AG09319 (cell line): ENCODE results near the gene GALNT9.
"Not testable (repeated sequence)": the region's sequence is repeated elsewhere in the genome, so short reads cannot be mapped to it uniquely, and the experiment has no call there.

Experiments
- DNase-seq: peaks from one replicate; pipeline ENCODE4 v3.0.0-alpha.2; 2010; ENCODE audit warnings: low read depth; ENCODE audit errors: extremely low read depth
- TF ChIP-seq, protein P1 (sequence below): IDR thresholded peaks from 2 replicates; pipeline ENCODE4 v1.5.1; 2011; ENCODE audit warnings: low read depth, mild to moderate bottlenecking, inconsistent platforms, low read length, moderate library complexity

GALNT9 gene

DNA sequence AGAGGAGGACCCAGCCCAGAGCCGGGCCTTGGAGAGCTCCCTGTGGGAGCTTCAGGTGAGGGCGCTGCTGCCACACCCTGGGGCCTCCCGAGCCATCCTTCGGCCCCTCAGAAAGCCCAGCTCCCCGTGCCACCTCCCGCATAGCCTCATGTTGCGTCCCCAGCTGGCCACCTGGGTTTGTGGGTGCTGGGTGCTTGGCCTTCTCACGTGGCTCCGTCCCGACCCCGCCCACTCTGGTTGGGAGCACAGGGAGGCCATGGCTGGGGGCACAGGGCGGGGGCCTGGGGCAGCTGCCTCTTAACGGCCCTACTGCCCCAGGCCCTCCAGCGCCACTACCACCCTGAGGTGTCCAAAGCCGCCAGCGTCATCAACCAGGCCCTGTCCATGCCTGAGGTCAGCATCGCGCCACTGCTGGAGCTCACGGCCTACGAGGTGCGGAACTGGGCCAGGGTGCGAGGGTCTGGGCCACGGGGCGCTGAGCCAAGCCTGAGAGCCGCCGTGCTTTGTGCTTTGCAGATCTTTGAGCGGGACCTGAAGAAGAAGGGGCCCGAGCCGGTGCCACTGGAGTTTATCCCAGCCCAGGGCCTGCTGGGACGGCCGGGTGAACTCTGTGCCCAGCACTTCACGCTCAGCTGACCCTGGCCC, 177.5 kb downstream of the GALNT9 start:
- TF ChIP-seq, protein P1, sequence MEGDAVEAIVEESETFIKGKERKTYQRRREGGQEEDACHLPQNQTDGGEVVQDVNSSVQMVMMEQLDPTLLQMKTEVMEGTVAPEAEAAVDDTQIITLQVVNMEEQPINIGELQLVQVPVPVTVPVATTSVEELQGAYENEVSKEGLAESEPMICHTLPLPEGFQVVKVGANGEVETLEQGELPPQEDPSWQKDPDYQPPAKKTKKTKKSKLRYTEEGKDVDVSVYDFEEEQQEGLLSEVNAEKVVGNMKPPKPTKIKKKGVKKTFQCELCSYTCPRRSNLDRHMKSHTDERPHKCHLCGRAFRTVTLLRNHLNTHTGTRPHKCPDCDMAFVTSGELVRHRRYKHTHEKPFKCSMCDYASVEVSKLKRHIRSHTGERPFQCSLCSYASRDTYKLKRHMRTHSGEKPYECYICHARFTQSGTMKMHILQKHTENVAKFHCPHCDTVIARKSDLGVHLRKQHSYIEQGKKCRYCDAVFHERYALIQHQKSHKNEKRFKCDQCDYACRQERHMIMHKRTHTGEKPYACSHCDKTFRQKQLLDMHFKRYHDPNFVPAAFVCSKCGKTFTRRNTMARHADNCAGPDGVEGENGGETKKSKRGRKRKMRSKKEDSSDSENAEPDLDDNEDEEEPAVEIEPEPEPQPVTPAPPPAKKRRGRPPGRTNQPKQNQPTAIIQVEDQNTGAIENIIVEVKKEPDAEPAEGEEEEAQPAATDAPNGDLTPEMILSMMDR: no peak
- no peak for DNase-seq

DNA sequence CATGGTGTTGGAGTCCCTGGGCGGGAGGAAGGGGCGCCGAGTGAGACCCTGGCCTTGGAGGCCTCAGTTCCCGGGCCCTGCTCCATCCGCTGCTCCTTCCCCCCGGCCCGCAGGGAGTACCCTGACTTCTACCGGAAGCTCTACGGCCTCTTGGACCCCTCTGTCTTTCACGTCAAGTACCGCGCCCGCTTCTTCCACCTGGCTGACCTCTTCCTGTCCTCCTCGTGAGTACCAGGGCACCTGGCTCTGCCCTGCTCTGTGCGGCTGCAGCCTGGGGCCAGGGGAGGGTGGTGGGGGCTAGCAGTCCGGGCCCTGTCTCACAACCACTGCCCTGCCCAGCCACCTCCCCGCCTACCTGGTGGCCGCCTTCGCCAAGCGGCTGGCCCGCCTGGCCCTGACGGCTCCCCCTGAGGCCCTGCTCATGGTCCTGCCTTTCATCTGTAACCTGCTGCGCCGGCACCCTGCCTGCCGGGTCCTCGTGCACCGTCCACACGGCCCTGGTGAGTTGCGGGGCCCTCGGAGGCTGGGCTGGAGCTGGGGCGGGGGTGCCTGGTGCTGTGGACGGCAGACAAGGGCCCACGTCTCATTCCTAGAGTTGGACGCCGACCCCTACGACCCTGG, 178.1 kb downstream of the GALNT9 start:
- TF ChIP-seq, protein P1: no peak

DNA sequence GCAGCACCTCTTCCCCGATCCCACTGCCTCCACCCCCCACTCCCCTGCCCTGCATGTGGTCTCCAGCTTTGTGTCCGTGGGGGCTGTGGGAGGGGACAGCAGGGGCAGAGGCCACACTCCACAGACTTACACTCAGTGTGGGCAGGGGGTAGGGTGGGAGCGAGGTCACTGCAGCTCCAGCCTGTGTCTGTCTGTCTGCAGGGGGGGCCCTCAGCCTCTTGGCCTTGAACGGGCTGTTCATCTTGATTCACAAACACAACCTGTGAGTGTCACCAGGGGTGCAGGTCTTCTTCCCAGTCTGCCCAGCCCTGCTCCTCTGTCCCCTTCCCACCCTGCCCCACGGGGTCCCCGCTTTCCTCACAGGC, 178.6 kb downstream of the GALNT9 start:
- TF ChIP-seq, protein P1: no peak
- no peak for DNase-seq

More for the DNA sequence above, 178.1 kb downstream of the GALNT9 start:
- no peak for DNase-seq

DNA sequence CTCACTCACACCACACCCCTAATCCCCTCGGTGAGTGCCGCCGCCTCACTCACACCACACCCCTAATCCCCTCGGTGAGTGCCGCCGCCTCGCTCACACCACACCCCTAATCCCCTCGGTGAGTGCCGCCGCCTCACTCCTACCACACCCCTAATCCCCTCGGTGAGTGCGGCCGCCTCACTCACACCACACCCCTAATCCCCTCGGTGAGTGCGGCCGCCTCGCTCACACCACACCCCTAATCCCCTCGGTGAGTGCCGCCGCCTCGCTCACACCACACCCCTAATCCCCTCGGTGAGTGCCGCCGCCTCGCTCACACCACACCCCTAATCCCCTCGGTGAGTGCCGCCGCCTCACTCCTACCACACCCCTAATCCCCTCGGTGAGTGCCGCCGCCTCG, 179.9 kb downstream of the GALNT9 start:
- DNase-seq: not testable (repeated sequence)

DNA sequence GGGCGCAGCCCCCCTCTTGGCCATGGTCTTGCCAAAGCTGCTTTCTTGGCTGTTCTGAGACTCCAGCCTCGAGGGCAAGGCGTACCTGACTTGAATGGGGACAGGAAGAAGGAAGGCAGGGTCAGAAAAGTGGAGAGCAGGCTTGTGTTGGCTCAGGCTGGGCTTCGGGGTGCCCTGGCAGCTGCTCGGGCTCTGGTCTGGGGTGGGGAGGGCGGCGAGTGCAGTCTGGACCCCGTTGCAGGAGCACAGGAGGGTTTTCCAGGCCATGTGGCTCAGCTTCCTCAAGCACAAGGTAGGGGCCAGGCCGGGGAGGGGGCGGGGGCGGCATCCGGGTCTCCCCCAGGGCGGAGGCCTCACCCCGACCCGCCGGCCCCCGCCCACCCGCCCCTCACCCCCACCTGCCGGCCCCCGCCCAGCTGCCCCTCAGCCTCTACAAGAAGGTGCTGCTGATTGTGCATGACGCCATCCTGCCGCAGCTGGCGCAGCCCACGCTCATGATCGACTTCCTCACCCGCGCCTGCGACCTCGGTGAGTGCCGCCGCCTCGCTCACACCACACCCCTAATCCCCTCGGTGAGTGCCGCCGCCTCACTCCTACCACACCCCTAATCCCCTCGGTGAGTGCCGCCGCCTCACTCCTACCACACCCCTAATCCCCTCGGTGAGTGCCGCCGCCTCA, 180.9 kb downstream of the GALNT9 start:
- no peak for DNase-seq
- TF ChIP-seq, protein P1: no peak

DNA sequence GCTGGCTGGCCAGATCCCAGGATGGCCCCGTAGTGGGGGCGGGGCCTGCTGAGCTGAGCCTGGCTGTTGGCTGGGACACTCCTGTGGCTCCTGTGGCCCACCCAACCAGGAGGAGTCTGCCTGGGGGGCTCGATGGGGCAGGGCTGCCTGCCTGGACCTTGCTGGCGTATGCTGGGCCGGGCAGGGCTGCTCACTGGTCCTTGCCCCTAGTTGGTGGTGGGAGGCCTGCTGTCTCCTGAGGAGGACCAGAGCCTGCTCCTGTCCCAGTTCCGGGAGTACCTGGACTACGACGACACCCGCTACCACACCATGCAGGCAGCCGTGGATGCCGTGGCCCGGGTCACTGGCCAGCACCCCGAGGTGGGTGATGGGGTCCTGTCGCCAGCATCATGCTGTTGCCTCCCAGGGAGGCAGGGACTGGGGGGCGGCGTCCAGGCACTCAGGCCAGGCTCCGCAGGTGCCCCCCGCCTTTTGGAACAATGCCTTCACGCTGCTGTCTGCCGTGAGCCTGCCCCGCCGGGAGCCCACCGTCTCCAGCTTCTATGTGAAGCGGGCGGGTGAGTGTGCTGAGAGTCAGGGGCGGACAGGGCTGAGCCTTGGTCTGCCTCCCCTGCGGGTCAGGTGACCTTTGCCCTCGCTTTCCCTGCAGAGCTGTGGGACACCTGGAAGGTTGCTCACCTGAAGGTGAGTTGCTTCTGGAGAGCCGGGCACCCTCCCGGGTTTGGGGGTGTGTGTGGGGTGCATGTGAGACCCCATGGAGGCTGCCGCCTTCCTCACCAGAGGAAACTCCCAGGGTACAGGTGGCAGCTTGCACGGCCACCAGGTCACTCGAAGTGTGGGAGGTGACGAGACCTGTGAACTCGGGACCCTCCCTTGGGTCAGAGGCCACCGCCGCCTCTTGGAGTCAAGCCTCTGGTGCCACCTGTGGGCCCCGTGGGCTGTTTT, 181.7 kb downstream of the GALNT9 start:
- no peak for DNase-seq
- TF ChIP-seq, protein P1: no peak

DNA sequence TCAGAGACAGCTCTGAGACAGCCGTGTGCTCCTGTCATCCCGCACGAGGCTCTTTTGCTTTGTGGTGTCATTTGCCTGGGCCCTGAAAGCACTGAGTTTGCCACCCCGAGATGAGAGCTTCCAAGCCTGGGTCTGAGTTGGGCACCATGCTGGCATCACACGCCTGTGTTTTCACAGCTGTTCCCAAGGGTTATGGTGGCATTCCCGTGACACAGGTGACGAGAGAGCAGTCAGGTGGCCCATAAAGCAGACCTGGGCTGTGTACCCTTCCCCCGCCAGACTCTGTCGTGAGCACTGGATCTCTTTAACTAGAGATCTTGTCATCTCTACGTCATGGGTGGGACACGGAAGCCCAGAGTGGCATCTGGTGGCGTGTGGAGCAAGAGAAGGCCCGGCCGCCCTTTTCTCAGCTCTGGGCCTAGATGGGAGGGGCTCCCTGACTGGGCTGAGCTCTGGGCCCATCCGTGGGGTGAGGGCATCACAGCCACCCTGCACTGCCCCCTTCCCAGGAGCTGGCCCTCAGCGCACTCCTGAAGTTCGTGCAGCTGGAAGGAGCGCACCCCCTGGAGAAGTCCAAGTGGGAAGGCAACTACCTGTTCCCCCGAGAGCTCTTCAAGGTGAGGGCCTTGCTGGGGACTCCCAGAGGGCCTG, 182.5 kb downstream of the GALNT9 start:
- TF ChIP-seq, protein P1: no peak
- no peak for DNase-seq
